ENCODE results near the gene EFNB2. TPM values are rescaled to one million over a fixed set of nuclear protein-coding genes. Genes with fewer than 3 reads are reported as not detected.

Gene EFNB2
- total and polyA plus RNA-seq, 12 donors: 9.7 to 21.1 (median 14.3) TPM

GRCh38 chr13:106533101-106533942 is 2.1 kb downstream of the EFNB2 start:
- no peaks in the 10 kb centered on the region for H3K9me3 ChIP-seq
- H3K27me3 ChIP-seq: peaks cover 0 to 54% (median 0%) of the 10 kb centered on the region in 7 donors
- peak overlapping the region; percentile 36 to 87 (median 72) for H3K4me3 ChIP-seq
- DNase-seq (peak; percentile 84 to 86), ATAC-seq (peak; percentile 65 to 77 (median 71))
- peak overlapping the region in 9 of 10 donors; percentile 51 to 92 (median 86) for H3K27ac ChIP-seq
- 5 to 9% methylated on average over 33 to 44 of the region's 44 CpGs for WGBS, 2 donors
- TF ChIP-seq CTCF (IDR thresholded peaks at IDR 0.05): peak; percentile 54 to 92 (median 75)
- H3K36me3 ChIP-seq: no peaks in the 10 kb centered on the region
- H3K4me1 ChIP-seq: peaks cover 0 to 50% (median 26%) of the 10 kb centered on the region in 9 donors
- intact Hi-C loops (cut with DNase I): loop anchor here in 8 of 10 donors (5.0 to 10.0 kb wide), 10 partner anchors 36 to 1961 kb away; no protein-coding TSS in a partner anchor

GRCh38 chr13:106532111-106532929 is 3.1 kb downstream of the EFNB2 start:
- 31 to 39% methylated on average over 18 of the region's 18 CpGs for WGBS, 2 donors
- peak overlapping the region; percentile 36 to 87 (median 72) for H3K4me3 ChIP-seq
- DNase-seq (no peak), ATAC-seq (no peak)
- no peaks in the 10 kb centered on the region for H3K36me3 ChIP-seq
- no peaks in the 10 kb centered on the region for H3K9me3 ChIP-seq
- peaks cover 0 to 54% (median 0%) of the 10 kb centered on the region in 7 donors for H3K27me3 ChIP-seq
- no peak for TF ChIP-seq CTCF (IDR thresholded peaks at IDR 0.05)
- intact Hi-C loops (cut with DNase I): loop anchor here in 8 of 10 donors (5.0 to 10.0 kb wide), 10 partner anchors 35 to 1960 kb away; no protein-coding TSS in a partner anchor
- H3K27ac ChIP-seq: peak overlapping the region in 6 of 10 donors; percentile 0 to 92 (median 84)
- peaks cover 0 to 49% (median 26%) of the 10 kb centered on the region in 9 donors for H3K4me1 ChIP-seq

- no peak for TF ChIP-seq CTCF (IDR thresholded peaks at IDR 0.05)
- no peaks in the 10 kb centered on the region for H3K36me3 ChIP-seq
- H3K4me3 ChIP-seq: peak overlapping the region in 8 of 10 donors; percentile 4 to 87 (median 72)
- intact Hi-C loops (cut with DNase I): loop anchor here in 8 of 10 donors (5.0 to 10.0 kb wide), 10 partner anchors 34 to 1959 kb away; no protein-coding TSS in a partner anchor
- peaks cover 0 to 54% (median 0%) of the 10 kb centered on the region in 7 donors for H3K27me3 ChIP-seq
- ATAC-seq (no peak), DNase-seq (no peak)
- peaks cover 0 to 50% (median 22%) of the 10 kb centered on the region in 9 donors for H3K4me1 ChIP-seq
- H3K9me3 ChIP-seq: no peaks in the 10 kb centered on the region
- 66 to 81% methylated on average over 8 of the region's 8 CpGs for WGBS, 2 donors
- peak overlapping the region in 6 of 10 donors; percentile 28 to 92 (median 68) for H3K27ac ChIP-seq
Observed at GRCh38 chr13:106530980-106531481, 4.4 kb downstream of the EFNB2 start.
